ENCODE results near the gene TXNDC16. TPM values are rescaled to one million over a fixed set of nuclear protein-coding genes. Genes with fewer than 3 reads are reported as not detected.

TXNDC16 gene
- total RNA-seq, 1 donor from 2014 or later: 5.9 TPM

- no peak for DNase-seq (ENCODE audit: extremely low spot score in 2 of 2)
- Histone ChIP-seq H3K9me3 (no peaks in the 10 kb centered on the region), H3K27ac (no peak overlapping the region), H3K36me3 (no peaks in the 10 kb centered on the region), H3K4me3 (no peak overlapping the region), H3K27me3 (no peaks in the 10 kb centered on the region), H3K4me1 (no peaks in the 10 kb centered on the region)
- no peak for TF ChIP-seq POLR2AphosphoS5 (IDR thresholded peaks at IDR 0.05; ENCODE audit: insufficient read depth in 1 of 2, low read depth in 1 of 2)
- no peak for TF ChIP-seq POLR2A (IDR thresholded peaks at IDR 0.05)
- TF ChIP-seq CTCF (IDR thresholded peaks at IDR 0.05): no peak
- intact Hi-C loops (cut with DNase I): no loop called here
These were observed 29.5 kb downstream of the TXNDC16 start for GRCh38 chr14:52522581-52523345.

GRCh38 chr14:52522033-52522432 is 30.3 kb downstream of the TXNDC16 start:
- H3K4me1 ChIP-seq: no peaks in the 10 kb centered on the region

GRCh38 chr14:52514046-52514811 is 38.1 kb downstream of the TXNDC16 start:
- TF ChIP-seq POLR2A (IDR thresholded peaks at IDR 0.05) (no peak), CTCF (IDR thresholded peaks at IDR 0.05) (no peak), POLR2AphosphoS5 (IDR thresholded peaks at IDR 0.05; ENCODE audit: insufficient read depth in 1 of 2, low read depth in 1 of 2) (no peak)
- Histone ChIP-seq H3K27me3 (no peaks in the 10 kb centered on the region), H3K36me3 (no peaks in the 10 kb centered on the region), H3K9me3 (no peaks in the 10 kb centered on the region), H3K27ac (no peak overlapping the region), H3K4me1 (no peaks in the 10 kb centered on the region), H3K4me3 (no peak overlapping the region)
- intact Hi-C loops (cut with DNase I): no loop called here
- no peak for DNase-seq (ENCODE audit: extremely low spot score in 2 of 2)

More at GRCh38 chr14:52522033-52522432, 30.3 kb downstream of the TXNDC16 start:
- H3K36me3 ChIP-seq: no peaks in the 10 kb centered on the region
- H3K27ac ChIP-seq: no peak overlapping the region
- intact Hi-C loops (cut with DNase I): no loop called here
- no peak overlapping the region for H3K4me3 ChIP-seq
- no peak for TF ChIP-seq POLR2AphosphoS5 (IDR thresholded peaks at IDR 0.05; ENCODE audit: insufficient read depth in 1 of 2, low read depth in 1 of 2)
- no peak for TF ChIP-seq POLR2A (IDR thresholded peaks at IDR 0.05)
- no peak for TF ChIP-seq CTCF (IDR thresholded peaks at IDR 0.05)
- DNase-seq (ENCODE audit: extremely low spot score in 2 of 2): no peak
- no peaks in the 10 kb centered on the region for H3K9me3 ChIP-seq
- H3K27me3 ChIP-seq: no peaks in the 10 kb centered on the region

GRCh38 chr14:52513249-52513648 is 39.1 kb downstream of the TXNDC16 start:
- Histone ChIP-seq H3K4me3 (no peak overlapping the region), H3K27ac (no peak overlapping the region), H3K27me3 (no peaks in the 10 kb centered on the region), H3K9me3 (no peaks in the 10 kb centered on the region), H3K4me1 (no peaks in the 10 kb centered on the region), H3K36me3 (no peaks in the 10 kb centered on the region)
- DNase-seq (ENCODE audit: extremely low spot score in 2 of 2): no peak
- TF ChIP-seq CTCF (IDR thresholded peaks at IDR 0.05) (no peak), POLR2AphosphoS5 (IDR thresholded peaks at IDR 0.05; ENCODE audit: insufficient read depth in 1 of 2, low read depth in 1 of 2) (no peak), POLR2A (IDR thresholded peaks at IDR 0.05) (no peak)
- intact Hi-C loops (cut with DNase I): no loop called here

- TF ChIP-seq CTCF (IDR thresholded peaks at IDR 0.05) (no peak), POLR2AphosphoS5 (IDR thresholded peaks at IDR 0.05; ENCODE audit: insufficient read depth in 1 of 2, low read depth in 1 of 2) (no peak), POLR2A (IDR thresholded peaks at IDR 0.05) (no peak)
- Histone ChIP-seq H3K27ac (no peak overlapping the region), H3K27me3 (no peaks in the 10 kb centered on the region), H3K9me3 (peaks cover 10% of the 10 kb centered on the region), H3K4me1 (no peaks in the 10 kb centered on the region), H3K4me3 (no peak overlapping the region), H3K36me3 (peaks cover 0 to 8% of the 10 kb centered on the region in 2 donors)
- intact Hi-C loops (cut with DNase I): no loop called here
- no peak for DNase-seq (ENCODE audit: extremely low spot score in 2 of 2)
These were observed 57.9 kb downstream of the TXNDC16 start for GRCh38 chr14:52494444-52494843.
